ENCODE data around the gene CFH. TPM values are rescaled to one million over a fixed set of nuclear protein-coding genes. Genes with fewer than 3 reads are reported as not detected.
"Not testable (repeated sequence)": the region's sequence is repeated elsewhere in the genome, so short reads cannot be mapped to it uniquely, and the experiment has no call there.

CFH gene
- total RNA-seq, 1 donor from 2014 or later = 1.6 TPM

DNA sequence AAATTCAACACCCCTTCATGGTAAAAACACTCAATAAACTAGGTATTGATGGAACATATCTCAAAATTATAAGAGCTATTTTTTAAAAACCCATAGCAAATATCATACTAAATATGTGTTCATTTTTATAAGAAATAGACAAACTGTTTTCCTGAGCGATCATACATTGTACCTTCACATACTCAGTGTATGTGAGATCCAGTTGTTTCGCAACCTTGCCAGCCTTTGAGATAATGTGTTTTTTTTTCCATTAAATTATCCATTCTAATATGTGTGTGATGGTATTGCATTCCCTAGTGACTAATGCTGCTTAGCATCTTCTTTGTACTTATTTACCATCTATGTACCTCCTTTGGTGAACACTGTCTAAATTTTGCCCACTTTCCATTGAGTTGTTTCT lies 47.1 kb downstream of the CFH start:
- no peaks in the 10 kb centered on the region for H3K36me3 Mint-ChIP-seq

DNA sequence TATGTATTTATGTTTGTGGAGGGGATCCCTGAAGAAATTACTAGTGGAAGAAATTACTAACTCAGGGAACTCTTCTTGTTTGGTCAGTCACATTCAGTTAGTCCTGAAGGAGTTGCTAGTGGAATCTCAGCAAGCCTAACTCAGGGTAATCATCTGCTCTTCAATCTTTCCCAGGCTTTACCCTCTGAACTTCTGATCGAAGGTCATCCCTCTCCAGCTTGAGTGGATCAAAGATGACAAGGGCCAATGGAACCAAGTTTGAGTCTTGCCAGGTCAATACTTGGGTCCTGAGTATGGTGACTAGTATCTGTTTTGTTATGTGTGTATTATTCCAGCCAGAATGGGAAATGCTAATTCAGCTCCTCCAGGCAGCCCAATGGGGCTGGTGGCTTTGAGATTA lies 49.3 kb downstream of the CFH start:
- Mint-ChIP-seq H3K27ac (no peak overlapping the region), H3K27me3 (no peaks in the 10 kb centered on the region), H3K9me3 (no peaks in the 10 kb centered on the region), H3K36me3 (no peaks in the 10 kb centered on the region), H3K4me1 (ENCODE audit: unreplicated experiment) (no peaks in the 10 kb centered on the region), H3K4me3 (no peak overlapping the region)
- TF ChIP-seq, protein P1, sequence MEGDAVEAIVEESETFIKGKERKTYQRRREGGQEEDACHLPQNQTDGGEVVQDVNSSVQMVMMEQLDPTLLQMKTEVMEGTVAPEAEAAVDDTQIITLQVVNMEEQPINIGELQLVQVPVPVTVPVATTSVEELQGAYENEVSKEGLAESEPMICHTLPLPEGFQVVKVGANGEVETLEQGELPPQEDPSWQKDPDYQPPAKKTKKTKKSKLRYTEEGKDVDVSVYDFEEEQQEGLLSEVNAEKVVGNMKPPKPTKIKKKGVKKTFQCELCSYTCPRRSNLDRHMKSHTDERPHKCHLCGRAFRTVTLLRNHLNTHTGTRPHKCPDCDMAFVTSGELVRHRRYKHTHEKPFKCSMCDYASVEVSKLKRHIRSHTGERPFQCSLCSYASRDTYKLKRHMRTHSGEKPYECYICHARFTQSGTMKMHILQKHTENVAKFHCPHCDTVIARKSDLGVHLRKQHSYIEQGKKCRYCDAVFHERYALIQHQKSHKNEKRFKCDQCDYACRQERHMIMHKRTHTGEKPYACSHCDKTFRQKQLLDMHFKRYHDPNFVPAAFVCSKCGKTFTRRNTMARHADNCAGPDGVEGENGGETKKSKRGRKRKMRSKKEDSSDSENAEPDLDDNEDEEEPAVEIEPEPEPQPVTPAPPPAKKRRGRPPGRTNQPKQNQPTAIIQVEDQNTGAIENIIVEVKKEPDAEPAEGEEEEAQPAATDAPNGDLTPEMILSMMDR (conservative IDR thresholded peaks at IDR 0.05) = no peak
- no peak for DNase-seq (ENCODE audit: extremely low spot score, unreplicated experiment)

More for the DNA sequence above, 47.1 kb downstream of the CFH start:
- no peaks in the 10 kb centered on the region for H3K4me1 Mint-ChIP-seq (ENCODE audit: unreplicated experiment)
- H3K9me3 Mint-ChIP-seq = no peaks in the 10 kb centered on the region
- no peak overlapping the region for H3K27ac Mint-ChIP-seq
- no peak for DNase-seq (ENCODE audit: extremely low spot score, unreplicated experiment)
- no peaks in the 10 kb centered on the region for H3K27me3 Mint-ChIP-seq
- TF ChIP-seq, protein P1 (conservative IDR thresholded peaks at IDR 0.05) = no peak
- no peak overlapping the region for H3K4me3 Mint-ChIP-seq

DNA sequence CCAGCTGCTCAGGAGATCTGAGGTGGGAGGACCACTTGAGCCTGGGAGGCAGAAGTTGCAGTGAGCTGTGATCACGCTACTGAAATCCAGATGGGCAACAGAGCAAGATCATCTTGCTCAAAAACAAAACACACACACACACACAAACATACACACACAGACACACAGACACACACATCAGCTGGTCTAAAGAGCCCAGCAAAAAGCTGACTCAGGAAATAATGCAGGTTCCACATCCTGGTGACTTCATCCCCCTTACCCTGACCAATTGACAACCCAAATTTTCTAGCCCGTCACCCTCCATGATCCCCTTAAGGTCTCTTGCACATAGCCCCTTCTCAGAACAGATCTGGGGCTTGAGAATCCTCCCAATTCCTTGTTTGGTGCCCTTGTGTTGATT lies 58.0 kb downstream of the CFH start:
- H3K4me1 Mint-ChIP-seq (ENCODE audit: unreplicated experiment); H3K27me3 Mint-ChIP-seq; H3K9me3 Mint-ChIP-seq; H3K27ac Mint-ChIP-seq; DNase-seq (ENCODE audit: extremely low spot score, unreplicated experiment); H3K4me3 Mint-ChIP-seq; H3K36me3 Mint-ChIP-seq: not testable (repeated sequence)

DNA sequence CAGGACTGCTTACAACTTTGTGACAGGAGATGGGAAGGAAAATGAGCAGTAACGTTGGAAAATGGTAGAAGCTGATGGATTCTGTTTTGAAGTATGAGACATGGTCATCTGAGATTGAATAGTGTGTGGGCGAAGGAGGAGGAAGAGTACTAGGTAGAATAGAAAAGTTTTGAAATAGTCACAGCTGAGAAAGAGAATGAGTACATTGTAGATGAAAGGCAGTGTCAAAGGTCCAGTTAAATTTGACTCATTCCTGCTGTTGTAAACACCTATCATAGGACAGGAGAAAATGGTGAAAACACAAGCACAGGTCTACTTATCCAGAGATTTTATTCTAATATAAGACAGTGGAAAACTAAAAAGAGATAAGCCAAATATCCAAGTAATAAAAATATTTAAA lies 66.0 kb downstream of the CFH start:
- Mint-ChIP-seq H3K27me3 (peaks cover 3% of the 10 kb centered on the region), H3K36me3 (no peaks in the 10 kb centered on the region), H3K27ac (no peak overlapping the region), H3K9me3 (no peaks in the 10 kb centered on the region), H3K4me1 (ENCODE audit: unreplicated experiment) (no peaks in the 10 kb centered on the region), H3K4me3 (no peak overlapping the region)
- no peak for DNase-seq (ENCODE audit: extremely low spot score, unreplicated experiment)
- TF ChIP-seq, protein P1 (conservative IDR thresholded peaks at IDR 0.05) = no peak

DNA sequence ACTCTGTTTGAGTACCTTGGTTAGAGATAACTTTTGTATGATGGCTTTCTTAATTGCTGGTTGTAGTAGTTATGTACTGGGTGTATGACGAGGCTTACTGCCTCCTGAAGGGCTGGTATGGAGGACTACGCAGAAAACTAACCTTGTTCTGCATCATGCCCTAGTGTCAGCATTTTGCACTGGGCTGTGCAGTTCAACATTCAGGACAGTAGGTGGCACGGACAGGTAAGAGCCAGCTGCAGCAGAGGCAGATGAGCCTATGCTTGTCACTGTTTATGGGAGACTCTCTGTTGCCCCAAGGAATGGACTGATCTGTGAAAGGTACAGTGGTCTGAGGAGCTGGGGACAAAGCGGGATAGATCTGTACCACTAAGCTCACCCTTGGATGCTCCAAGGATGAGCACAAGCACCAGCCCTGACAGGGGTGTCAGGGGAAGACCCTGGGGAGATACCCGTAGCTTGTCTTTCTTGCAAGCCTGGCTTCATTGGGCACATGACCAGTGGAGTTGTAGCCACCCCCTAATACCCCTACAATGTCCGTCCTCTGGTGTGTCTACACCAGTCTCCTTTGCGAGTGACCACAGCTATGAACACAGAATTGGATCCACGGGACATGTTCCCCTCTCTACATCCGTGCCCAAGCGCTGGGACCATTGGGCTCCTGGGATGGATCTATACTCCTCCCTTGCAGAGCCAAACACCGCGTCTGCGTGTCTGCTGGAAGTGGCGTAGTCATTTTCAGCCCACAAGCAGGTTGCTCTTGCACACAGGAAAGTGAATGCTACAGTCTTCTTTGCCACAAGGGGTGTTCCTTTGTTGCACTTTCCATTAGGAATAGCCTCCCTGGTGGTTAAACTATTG lies 71.7 kb downstream of the CFH start:
- no peak overlapping the region for H3K27ac Mint-ChIP-seq
- no peaks in the 10 kb centered on the region for H3K9me3 Mint-ChIP-seq
- DNase-seq (ENCODE audit: extremely low spot score, unreplicated experiment) = no peak
- TF ChIP-seq, protein P1 (conservative IDR thresholded peaks at IDR 0.05) = peak; percentile 73
- no peaks in the 10 kb centered on the region for H3K4me1 Mint-ChIP-seq (ENCODE audit: unreplicated experiment)
- peaks cover 8% of the 10 kb centered on the region for H3K27me3 Mint-ChIP-seq
- no peaks in the 10 kb centered on the region for H3K36me3 Mint-ChIP-seq
- no peak overlapping the region for H3K4me3 Mint-ChIP-seq

DNA sequence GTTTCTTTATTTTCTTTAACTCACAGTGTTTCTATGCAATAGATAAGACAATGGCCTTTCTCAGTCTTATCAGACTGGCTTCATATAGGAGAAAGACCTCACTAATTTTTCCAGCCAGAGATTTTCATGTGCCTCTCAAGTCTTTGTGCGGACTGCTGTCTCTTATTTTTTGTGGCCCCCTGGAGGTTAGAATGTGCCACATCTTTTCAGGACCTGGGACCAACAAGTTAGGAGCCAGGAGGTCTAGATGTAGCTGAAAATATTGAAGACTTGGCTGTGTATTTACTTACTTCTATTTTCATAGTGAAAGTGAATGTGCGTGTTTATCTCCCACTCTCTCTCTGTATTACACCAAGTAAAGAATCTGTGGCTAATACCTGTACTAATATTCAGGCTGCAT lies 80.7 kb downstream of the CFH start:
- Mint-ChIP-seq H3K4me1 (ENCODE audit: unreplicated experiment) (no peaks in the 10 kb centered on the region), H3K27me3 (no peaks in the 10 kb centered on the region), H3K4me3 (no peak overlapping the region), H3K9me3 (peaks cover 5% of the 10 kb centered on the region), H3K36me3 (no peaks in the 10 kb centered on the region), H3K27ac (no peak overlapping the region)
- DNase-seq (ENCODE audit: extremely low spot score, unreplicated experiment) = no peak
- TF ChIP-seq, protein P1 (conservative IDR thresholded peaks at IDR 0.05) = peak; percentile 40
